Adipose tissue (tissue), 3 donors: ENCODE results near the gene CADPS2. TPM values are rescaled to one million over a fixed set of nuclear protein-coding genes. Genes with fewer than 3 reads are reported as not detected.

Experiments
- H3K27ac ChIP-seq: one replicate; pipeline ENCODE4 v1.5.1; 2013; ENCODE audit warnings: low read depth, low read length
- WGBS, 3 donors: extraction: QIAGEN DNeasy Blood & Tissue Kit; methylation state at CpG; one replicate each; pipeline ENCODE4 v1.1.7; 2013; 5-methylcytosine and 5-hydroxymethylcytosine counted together
- polyA plus RNA-seq, 3 donors: library from polyadenylated mRNA; stranded (reverse); fragments of 200-250 nt; gene quantifications; one replicate each; pipeline ENCODE4 v1.2.3, GENCODE V29; 2013
- donor health status: healthy with polysubstance abuse.
- donor health status: Bipolar disorder and iron deficiency.
- donor health status: healthy.

CADPS2 gene
- polyA plus RNA-seq, 3 donors: 7.3 to 14.8 (median 11.5) TPM

DNA sequence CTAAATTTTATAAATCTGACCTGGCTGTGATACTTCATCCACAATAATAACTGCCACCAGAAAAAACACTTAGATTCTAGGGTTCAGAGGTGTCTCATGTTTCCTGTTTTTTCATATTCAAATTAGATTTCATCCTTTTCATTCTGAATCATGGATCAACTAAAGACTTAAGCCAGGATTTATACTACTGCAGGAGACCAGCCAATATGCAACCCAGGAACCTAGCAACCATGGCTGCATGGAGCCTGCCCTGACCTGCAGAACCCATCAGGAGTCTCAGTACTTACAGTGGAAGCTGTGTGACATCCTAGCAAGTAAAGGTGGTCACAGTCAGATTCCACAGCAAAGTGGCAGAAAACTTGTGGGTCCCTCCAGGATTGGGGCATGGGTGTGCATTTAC, 143.0 kb downstream of the CADPS2 start:
- H3K27ac ChIP-seq: no peak overlapping the region

DNA sequence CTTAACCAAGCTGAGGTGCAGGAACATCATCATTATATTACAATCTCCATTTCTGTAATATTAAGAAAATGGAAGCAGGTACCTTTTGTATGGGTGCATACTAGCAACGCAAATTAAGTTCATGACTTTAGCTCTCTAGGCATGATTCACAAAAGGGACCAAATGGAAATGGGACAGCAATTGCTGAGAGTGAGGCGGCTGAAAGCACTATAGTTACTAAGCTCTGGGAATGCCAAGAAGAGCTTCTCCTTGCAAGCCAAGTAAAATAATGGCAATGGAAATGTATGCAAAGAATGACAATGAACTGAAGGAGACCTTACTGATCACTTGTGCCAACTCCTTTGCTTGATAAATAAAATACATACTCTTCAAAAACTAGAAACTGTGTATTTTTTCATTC, 147.3 kb downstream of the CADPS2 start:
- 82 to 88% (median 85%) methylated on average over 2 of the region's 2 CpGs for WGBS, 3 donors
- H3K27ac ChIP-seq: no peak overlapping the region

DNA sequence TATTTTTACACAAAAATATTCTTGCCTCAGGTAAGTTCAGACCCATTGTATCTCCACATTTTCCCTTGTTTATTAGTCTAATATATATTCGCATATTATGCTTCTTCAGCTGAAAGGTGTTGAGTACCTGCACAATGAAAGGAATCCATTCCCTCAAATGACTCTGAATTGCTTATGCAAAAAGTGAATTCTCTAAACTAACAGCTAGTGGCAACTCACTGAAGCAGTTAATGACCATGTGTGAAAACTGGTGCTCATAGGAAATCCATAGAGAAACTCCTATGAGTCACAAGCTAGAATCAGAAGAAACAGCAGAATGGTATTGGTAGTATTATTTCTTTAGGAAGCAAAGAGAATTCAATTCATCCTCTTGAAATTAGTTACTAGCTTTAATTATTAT, 150.1 kb downstream of the CADPS2 start:
- WGBS, 3 donors: 93 to 96% (median 95%) methylated on average over 1 of the region's 1 CpG
- no peak overlapping the region for H3K27ac ChIP-seq

DNA sequence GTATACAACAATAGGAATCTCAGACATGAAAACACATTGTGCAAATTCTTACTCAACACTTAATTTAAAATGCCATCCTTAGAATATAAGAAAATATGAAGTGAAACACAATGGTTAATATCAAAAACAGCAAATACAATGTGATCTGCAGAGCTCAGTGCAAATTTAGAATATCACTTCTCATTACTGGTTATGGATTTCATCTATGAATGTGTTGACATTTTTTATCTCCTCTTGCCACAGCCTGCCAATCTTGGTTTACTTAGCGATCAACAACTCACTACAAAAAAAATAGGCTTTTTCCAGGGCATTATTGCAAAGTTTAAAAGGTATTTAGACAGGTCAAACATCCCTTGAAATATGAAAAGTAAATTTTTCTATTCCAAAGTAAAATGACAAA, 158.5 kb downstream of the CADPS2 start:
- WGBS, 3 donors: 29 to 93% (median 79%) methylated on average over 1 of the region's 1 CpG

DNA sequence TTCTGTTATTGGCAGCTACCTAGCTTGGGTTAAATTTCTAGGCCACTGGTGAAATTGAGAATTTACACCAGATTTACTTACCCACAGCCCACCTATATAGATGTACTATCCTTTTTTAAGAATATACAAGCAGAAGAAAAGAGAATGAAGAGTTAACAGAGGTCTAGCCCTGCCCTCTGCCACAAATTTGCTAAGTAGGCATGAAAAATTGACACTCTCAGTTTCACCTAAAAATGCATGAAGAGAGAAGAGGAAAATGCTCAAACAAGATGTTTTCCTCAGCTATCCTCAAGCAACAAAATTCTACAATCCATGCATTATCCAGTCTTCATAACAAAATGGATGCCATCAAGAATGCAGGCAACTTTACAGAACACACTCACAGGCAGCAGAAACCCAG, 158.9 kb downstream of the CADPS2 start:
- H3K27ac ChIP-seq: no peak overlapping the region

More for the DNA sequence above, 158.5 kb downstream of the CADPS2 start:
- no peak overlapping the region for H3K27ac ChIP-seq

DNA sequence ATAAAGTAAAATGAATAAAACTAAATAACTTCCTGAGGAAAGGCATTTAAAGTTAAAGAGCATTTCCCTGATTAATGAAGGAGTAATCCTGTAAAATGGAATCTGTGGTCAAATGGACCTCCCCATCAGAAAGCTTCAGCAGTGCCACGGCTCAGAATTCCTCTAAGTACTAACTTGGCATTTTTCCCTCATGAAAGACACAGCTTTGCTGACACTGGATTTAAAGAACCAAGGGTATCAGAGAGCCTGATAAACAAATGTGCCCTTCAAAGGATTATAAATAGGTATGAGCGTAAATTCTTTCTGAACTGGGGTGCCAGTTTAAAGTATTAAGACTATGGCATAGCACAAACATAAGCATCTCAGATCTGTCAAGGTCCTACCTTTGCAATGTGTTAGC, 159.4 kb downstream of the CADPS2 start:
- H3K27ac ChIP-seq: no peak overlapping the region
- WGBS, 3 donors: 57 to 73% (median 69%) methylated on average over 2 of the region's 2 CpGs

DNA sequence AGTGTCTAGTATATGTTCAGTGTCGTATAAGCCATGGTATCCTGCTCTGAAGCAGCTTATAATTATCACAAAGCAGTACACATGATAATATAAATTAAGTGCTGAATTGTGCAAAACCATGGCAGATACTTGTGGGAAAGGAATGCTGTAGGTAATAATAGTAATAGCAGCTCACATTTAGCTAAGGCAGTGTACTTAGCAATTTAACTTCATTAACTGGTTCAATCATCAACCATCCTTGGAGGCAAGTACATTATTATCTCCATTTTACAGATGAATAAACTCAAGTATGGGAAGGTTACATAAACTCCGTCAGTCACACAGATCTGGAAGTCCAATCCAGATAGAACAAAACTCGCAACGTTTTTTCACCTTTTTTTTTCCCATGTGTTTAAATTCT, 161.9 kb downstream of the CADPS2 start:
- no peak overlapping the region for H3K27ac ChIP-seq
- 56 to 86% (median 84%) methylated on average over 4 of the region's 4 CpGs for WGBS, 3 donors

DNA sequence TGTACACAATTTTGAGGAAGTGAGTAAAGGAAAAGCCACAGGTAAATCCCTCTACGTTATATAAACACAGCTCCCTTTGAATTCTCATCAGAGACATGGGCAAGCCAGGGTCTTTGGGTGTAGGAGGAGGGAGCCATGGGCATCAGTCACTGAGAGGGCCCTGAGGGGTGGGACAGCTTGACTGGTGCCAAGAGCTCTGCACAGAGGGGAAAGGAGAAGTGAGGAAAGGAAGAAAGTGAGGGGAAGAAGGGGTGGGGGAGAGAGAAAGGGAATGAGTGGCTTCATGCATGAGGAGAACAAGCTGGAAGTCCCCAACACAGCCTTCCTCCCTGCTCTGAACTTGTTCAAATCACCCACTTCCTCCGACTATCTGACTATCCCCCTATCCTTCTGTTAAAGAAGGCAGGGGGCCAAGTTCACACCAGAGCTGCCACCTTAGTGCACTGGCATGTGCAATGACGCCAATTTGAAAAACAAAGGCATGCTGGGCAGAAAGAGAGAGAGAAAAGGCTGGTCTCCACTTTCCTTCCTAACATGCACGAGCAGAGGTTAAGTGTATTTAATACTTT, 167.2 kb downstream of the CADPS2 start:
- 70 to 88% (median 85%) methylated on average over 4 of the region's 4 CpGs for WGBS, 3 donors
- no peak overlapping the region for H3K27ac ChIP-seq

DNA sequence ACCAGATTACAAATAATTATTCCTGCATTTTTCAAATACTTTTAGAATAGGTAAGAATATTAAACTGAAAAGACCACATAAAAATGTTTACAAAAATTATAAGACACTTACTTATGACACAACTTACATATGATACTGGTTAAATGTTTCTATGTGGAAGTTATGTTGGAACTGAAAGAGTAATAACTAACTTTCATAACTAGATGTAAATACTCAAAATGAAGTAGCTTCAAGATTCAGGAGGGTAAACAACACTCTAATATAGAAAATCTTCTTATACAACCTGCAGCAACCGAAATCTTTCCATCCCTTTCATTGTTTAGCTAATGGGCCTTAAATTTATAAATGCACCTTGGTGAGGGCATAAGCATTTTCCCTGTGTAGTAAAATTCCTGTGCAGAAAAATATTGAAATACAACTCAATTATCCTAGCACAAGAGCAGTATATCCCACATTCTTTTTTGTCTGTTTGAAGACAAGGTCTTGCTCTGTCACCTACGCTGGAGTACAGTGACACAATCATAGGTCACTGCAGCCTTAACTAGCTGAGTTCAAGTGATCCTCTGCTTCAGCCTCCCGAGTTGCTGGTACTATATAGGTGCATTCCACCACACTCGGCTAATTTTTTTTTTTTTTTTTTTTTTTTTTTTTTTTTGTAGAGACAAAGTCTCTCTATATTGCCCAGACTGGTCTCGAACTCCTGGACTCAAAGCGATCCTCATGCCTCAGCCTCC, 168.7 kb downstream of the CADPS2 start:
- H3K27ac ChIP-seq: no peak overlapping the region
- WGBS, 3 donors: 91 to 97% (median 92%) methylated on average over 6 of the region's 6 CpGs

DNA sequence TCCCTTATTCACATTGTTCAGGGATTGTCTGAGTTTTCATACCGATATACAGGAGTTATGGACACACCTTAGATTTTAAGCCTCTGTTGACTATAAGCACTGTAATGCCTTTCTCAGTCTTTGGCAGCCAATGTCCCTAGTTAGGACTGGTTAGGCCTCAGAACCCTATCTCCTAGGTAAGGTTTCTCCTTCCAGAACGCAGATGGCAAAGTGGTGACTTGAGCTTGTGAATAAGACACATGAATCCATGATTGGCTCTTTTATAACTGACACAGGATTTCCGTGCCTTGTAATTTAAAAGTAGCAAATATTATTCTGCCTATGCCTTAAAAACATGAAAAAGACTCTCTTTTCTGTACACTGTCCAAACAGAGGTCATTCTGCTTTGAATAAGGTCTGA, 171.1 kb downstream of the CADPS2 start:
- H3K27ac ChIP-seq: no peak overlapping the region
- 91 to 94% (median 92%) methylated on average over 3 of the region's 3 CpGs for WGBS, 3 donors

DNA sequence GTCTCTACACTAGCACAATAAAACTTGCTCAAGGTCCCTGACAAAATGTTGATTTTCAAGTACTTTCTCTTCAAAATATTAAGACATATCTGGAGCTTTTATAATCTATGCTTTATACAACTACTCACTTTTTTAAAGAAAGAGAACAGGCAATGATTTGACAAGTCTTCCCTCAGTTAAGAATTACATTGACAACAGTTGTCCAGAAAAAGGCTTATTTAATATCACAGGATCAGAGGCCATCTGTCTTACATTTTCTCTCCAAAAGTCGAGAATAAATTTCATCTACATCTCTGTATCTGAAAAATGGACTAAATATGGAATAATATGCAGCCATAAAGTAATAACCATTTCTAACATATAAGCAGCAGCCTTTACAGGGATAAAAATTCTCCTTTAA, 175.3 kb downstream of the CADPS2 start:
- H3K27ac ChIP-seq: no peak overlapping the region
- WGBS, 3 donors: 67 to 83% (median 74%) methylated on average over 1 of the region's 1 CpG

DNA sequence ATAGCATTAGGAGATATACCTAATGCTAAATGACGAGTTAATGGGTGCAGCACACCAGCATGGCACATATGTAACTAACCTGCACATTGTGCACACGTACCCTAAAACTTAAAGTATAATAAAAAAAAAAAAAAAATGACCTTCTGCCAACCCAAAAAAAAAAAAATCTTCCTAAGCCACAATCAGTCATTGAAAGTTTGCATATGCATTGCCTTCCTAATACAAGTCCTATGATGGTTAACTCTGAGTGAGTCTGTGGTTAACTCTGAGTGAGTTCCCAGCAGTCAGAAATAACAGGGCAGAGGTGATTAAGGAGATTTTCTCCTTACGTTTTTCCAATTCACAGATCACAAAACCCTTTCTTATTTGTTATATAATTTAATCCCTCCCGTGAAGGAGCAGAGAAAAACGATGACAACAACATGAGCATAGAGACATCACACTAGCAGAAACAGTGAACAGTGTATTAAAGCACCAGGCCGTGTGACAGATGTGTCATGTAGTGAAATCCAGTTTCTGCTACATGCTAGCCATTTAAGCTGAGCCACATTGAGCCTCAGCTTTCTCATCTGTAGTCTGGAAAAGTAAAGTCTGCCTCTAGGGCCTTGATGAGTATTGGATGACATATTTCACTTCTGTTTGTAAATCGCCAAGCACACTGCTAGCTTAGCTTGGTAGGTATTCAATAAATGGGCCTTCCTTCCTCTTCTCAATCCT, 176.2 kb downstream of the CADPS2 start:
- WGBS, 3 donors: 86 to 91% (median 89%) methylated on average over 7 of the region's 7 CpGs
- no peak overlapping the region for H3K27ac ChIP-seq

DNA sequence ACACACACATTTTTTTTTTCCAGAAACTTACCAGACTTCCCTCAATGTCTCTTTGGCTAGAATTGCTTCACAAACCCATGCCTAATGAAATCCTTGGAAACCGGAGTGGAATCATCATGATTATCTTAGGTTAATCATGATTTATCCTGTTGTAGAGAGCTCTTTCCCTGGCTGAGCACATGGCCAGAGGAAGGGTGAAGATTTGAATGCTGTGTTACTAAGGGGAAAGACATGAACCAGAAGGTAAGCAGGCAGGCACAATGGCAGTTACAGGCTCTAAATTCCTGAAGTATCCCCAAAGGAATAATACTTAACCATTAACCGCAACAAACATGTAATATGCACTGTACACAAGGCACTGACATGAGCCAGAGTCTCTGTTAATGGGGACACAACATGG, 179.4 kb downstream of the CADPS2 start:
- WGBS, 3 donors: 66 to 74% (median 70%) methylated on average over 2 of the region's 2 CpGs

DNA sequence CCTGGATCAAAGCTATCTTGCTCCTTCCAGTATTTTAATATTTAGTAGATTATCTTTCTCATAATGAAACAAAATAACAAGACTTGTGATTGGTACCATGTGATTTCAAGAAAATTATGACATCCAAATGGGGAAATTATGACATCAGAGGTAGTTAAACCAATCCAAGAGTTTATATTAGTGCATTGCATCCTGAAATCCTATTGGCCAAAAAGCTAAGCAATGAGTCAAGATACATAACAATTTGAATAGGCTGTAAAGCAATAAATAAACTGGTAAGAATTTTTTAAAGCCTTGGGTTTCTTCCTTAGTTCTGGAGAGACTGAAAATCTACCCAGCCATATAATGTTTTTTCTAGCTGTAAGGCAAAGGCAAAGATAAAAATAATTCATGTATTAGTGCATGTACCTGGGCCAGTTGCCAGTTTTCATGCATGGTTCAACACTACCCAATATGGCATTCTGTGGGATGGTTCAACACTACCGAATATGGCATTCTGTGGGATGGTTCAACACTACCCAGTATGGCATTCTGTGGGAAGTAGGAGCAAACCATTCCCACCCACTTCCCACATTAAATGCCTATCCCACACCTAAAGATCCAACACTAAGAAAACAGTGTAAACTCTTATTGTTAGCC, 183.3 kb downstream of the CADPS2 start, which contains the start of gene RNF148:
Gene RNF148 (minus strand): TSS at position 51 of the 639 bp plus-strand sequence. CDS start 172 bp downstream, outside the sequence.
- 82 to 95% (median 91%) methylated on average over 1 of the region's 1 CpG for WGBS, 3 donors
- H3K27ac ChIP-seq: no peak within 1 kb of the TSS

More for the DNA sequence above, 179.4 kb downstream of the CADPS2 start:
- no peak overlapping the region for H3K27ac ChIP-seq

DNA sequence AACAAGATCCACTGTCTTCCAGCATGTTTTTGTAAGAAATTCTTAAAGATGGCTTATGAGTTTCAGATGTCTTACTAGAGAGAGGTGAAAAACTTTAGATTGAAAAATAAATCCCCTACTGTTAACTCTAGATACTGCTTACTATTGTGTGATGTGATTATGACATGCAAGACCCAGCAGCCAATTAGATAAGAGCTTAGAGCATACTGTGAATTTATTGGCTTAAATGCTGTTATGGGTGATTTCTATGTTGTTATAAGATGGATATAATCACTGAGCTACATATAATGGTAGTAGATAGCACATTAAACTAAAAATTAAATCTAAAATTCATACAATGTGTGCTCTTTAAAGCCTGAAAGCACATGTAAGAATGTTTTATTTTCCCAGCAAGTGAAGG, 187.2 kb downstream of the CADPS2 start, which contains the start of gene RNF133:
Gene RNF133 (minus strand): TSS at position 101 of the 400 bp plus-strand sequence. CDS start 199 bp downstream, outside the sequence.
- no peak within 1 kb of the TSS for H3K27ac ChIP-seq

DNA sequence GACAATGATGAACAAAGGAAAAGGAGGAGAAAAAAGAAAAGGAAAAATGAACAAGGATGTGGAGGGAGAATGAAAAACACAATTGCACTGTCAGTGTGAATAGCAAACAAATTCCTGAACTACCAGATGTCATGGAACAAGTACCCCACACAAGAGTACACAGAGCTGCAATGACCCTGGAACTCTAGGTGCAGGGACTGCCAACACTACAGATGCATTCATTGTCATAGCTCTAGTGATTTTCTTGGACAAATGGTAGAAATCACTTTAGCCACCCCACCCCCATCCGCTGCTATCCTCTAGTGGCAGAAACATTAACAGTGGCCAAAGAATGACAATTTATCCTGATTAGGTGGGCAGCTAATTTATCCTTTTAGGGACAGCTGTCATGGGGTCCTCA, 190.4 kb downstream of the CADPS2 start:
- WGBS, 3 donors: 78 to 89% (median 79%) methylated on average over 1 of the region's 1 CpG
- no peak overlapping the region for H3K27ac ChIP-seq

DNA sequence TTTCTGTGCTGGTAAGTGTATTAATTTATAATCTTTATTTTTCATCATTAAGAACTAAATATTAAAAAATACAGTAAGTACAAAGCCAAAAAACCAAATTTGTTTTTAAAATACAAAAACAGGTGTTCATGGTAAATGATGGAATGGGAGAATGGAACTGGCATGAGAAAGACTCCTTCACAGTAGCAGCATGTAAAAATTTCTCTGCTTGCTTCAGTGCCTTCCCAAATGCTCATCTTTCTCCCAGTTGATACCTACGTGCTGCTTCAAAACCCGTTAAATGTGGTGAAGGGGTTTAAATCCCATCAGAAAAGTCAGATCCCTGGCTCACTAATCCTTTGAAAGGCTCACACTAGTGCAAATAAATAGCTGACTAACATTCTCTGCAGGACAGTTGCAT, 191.6 kb downstream of the CADPS2 start:
- no peak overlapping the region for H3K27ac ChIP-seq
- WGBS, 3 donors: 90 to 95% (median 92%) methylated on average over 2 of the region's 2 CpGs

DNA sequence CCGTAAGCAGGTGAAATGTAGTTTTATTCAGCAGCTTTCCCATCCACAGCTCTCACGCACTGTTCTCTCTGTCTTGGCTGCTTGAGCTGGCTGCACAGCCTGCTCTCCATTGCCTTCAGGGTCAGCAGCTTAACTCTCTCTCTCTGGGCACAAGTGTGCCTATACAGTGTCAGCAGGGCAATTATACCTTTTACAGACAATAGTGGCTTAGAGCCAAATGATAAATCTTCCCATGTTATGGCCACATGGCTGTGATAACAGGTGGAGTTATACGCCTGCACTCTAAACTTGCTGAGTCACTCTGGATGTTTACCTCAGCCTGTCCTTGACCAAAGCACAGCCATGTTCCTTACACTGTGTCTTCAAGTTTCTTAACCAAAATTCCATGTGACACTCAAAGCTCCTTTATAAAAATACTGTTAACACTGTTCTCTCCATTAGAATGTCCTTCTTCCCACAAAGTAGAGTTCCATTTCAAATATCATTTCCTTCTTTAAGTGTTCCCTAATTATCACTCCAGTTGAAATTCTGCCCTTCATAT, 193.4 kb downstream of the CADPS2 start:
- WGBS, 3 donors: 84 to 99% (median 95%) methylated on average over 3 of the region's 3 CpGs
- H3K27ac ChIP-seq: no peak overlapping the region
